ENCODE data around the gene LIAS. TPM values are rescaled to one million over a fixed set of nuclear protein-coding genes. Genes with fewer than 3 reads are reported as not detected.

Gene LIAS
- total RNA-seq (1 to 10 TPM; 7.1 to 9.7 TPM), polyA plus RNA-seq (1 to 10 TPM; 9.4 to 9.7 TPM)

GRCh38 chr4:39458505-39459300 is at the start of gene LIAS, which contains the start of gene RPL9:
Gene LIAS, plus strand, starts transcription at chr4:39459056. Its CDS starts 62 bp downstream, at chr4:39459118.
Gene RPL9, minus strand, starts transcription at chr4:39458922. Its CDS starts 483 bp downstream, at chr4:39458439.
- peaks cover 8 to 53% (median 31%) of the 10 kb centered on the region in 4 donors for H3K36me3 ChIP-seq (ENCODE audit: control insufficient read depth in 4 of 4, insufficient read depth in 3 of 4, low read depth in 1 of 4, low read length in 3 of 4)
- peak within 1 kb of the TSS; percentile 83 to 99 (median 89) for H3K4me3 ChIP-seq (ENCODE audit: low read depth in 1 of 3, low read length in 3 of 3)
- no peaks in the 10 kb centered on the region for H3K9me3 ChIP-seq (ENCODE audit: control insufficient read depth in 4 of 4, low read length in 3 of 4)
- under 1% methylated on average over 55 of the region's 55 CpGs for WGBS
- peak; percentile 94 for DNase-seq (ENCODE audit: low spot score)
- TF ChIP-seq FOXA2 (IDR thresholded peaks at IDR 0.05) (no peak), HNF4A (conservative IDR thresholded peaks at IDR 0.05) (no peak), FOXA1 (IDR thresholded peaks at IDR 0.05) (peak; percentile 34), HNF4G (IDR thresholded peaks at IDR 0.05) (no peak), GABPA (IDR thresholded peaks at IDR 0.05 in 1 of 2, conservative IDR thresholded peaks at IDR 0.05 in 1 of 2) (peak in 1 of 2 donors; percentile 36), RAD21 (IDR thresholded peaks at IDR 0.05) (peak in 1 of 2 donors; percentile 18), SP1 (IDR thresholded peaks at IDR 0.05) (peak; percentile 88), REST (IDR thresholded peaks at IDR 0.05) (peak; percentile 94), ATF3 (IDR thresholded peaks at IDR 0.05) (peak; percentile 83), MAX (IDR thresholded peaks at IDR 0.05) (peak; percentile 89), JUND (IDR thresholded peaks at IDR 0.05) (no peak), YY1 (IDR thresholded peaks at IDR 0.05) (peak; percentile 86), TAF1 (conservative IDR thresholded peaks at IDR 0.05) (peak; percentile 76), ZBTB33 (IDR thresholded peaks at IDR 0.05) (peak; percentile 72), RXRA (IDR thresholded peaks at IDR 0.05) (peak; percentile 37 to 40), NR2F2 (IDR thresholded peaks at IDR 0.05) (peak; percentile 26), EGR1 (IDR thresholded peaks at IDR 0.05; ENCODE audit: low read depth in 2 of 2) (peak in 1 of 2 donors; percentile 67), CTCF (IDR thresholded peaks at IDR 0.05; ENCODE audit: low read depth, low read length, missing input control) (no peak)
- peak within 1 kb of the TSS; percentile 92 to 96 for H3K27ac ChIP-seq (ENCODE audit: low read depth in 1 of 2, low read length in 2 of 2)
- H3K4me1 ChIP-seq (ENCODE audit: control insufficient read depth in 4 of 4, insufficient read depth in 4 of 4, low read length in 3 of 4) = peaks cover 9 to 24% (median 19%) of the 10 kb centered on the region in 4 donors
- H3K27me3 ChIP-seq (ENCODE audit: control insufficient read depth in 4 of 4, insufficient read depth in 4 of 4, low read length in 3 of 4) = no peaks in the 10 kb centered on the region
- H3K9ac ChIP-seq (ENCODE audit: low read depth in 1 of 2, low read length in 2 of 2) = peak within 1 kb of the TSS; percentile 98 to 100
